Activated B cell treated with CpG ODN at 0.5 μM for 24 hours (primary cell): ENCODE results near the gene HSF2. TPM values are rescaled to one million over a fixed set of nuclear protein-coding genes. Genes with fewer than 3 reads are reported as not detected.

Experiments used
- ATAC-seq: fragments of 200-7000 bp; cut with Tn5 transposase; one replicate; pipeline ENCODE4 v1.10.0; 2021; ENCODE audit warnings: low read depth, mild to moderate bottlenecking, moderate library complexity
- CTCF ChIA-PET: fragments of 350-600 bp; sonication (Branson Sonifier 250); formaldehyde crosslinking; loops from one replicate; lab custom pipeline; 2021; ENCODE audit warnings: antibody characterized with exemption; lab: Charles Lee
- POLR2A ChIA-PET: fragments of 350-600 bp; sonication (Branson Sonifier 250); formaldehyde crosslinking; loops from one replicate; lab custom pipeline; 2021; ENCODE audit warnings: antibody characterized with exemption; lab: Charles Lee
- DNase-seq: peaks from one replicate; pipeline ENCODE4 v3.0.0; 2022
- H3K27ac Mint-ChIP-seq: one replicate; pipeline ENCODE4 v1.8.0; 2020; ENCODE audit warnings: mixed read lengths
- H3K27me3 Mint-ChIP-seq: one replicate; pipeline ENCODE4 v1.8.0; 2021; ENCODE audit warnings: mixed read lengths
- H3K36me3 Mint-ChIP-seq: one replicate; pipeline ENCODE4 v1.8.0; 2021; ENCODE audit warnings: low read depth, mixed read lengths
- H3K4me1 Mint-ChIP-seq: one replicate; pipeline ENCODE4 v1.8.0; 2021; ENCODE audit warnings: mixed read lengths
- H3K4me3 Mint-ChIP-seq: one replicate; pipeline ENCODE4 v1.8.0; 2020; ENCODE audit warnings: mild to moderate bottlenecking, mixed read lengths
- H3K9me3 Mint-ChIP-seq: one replicate; pipeline ENCODE4 v1.8.0; 2020; ENCODE audit warnings: mixed read lengths
- intact Hi-C: fragments of 100-400 bp; cut with micrococcal nuclease; formaldehyde crosslinking; loops from one replicate; pipeline ENCODE4 v1.15.1; 2024
- total RNA-seq: library from RNA; stranded (reverse); gene quantifications from 2 replicates; pipeline ENCODE4 v1.2.3, GENCODE V29; 2022
- TF ChIP-seq, protein P1 (sequence below): fragments of 200-600 bp; IDR thresholded peaks from one replicate; pipeline ENCODE4 v1.8.0; 2022; ENCODE audit warnings: antibody characterized with exemption, mild to moderate bottlenecking

Gene HSF2, protein sequence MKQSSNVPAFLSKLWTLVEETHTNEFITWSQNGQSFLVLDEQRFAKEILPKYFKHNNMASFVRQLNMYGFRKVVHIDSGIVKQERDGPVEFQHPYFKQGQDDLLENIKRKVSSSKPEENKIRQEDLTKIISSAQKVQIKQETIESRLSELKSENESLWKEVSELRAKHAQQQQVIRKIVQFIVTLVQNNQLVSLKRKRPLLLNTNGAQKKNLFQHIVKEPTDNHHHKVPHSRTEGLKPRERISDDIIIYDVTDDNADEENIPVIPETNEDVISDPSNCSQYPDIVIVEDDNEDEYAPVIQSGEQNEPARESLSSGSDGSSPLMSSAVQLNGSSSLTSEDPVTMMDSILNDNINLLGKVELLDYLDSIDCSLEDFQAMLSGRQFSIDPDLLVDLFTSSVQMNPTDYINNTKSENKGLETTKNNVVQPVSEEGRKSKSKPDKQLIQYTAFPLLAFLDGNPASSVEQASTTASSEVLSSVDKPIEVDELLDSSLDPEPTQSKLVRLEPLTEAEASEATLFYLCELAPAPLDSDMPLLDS
- total RNA-seq = 9.0 and 9.3 TPM in 2 replicates

DNA sequence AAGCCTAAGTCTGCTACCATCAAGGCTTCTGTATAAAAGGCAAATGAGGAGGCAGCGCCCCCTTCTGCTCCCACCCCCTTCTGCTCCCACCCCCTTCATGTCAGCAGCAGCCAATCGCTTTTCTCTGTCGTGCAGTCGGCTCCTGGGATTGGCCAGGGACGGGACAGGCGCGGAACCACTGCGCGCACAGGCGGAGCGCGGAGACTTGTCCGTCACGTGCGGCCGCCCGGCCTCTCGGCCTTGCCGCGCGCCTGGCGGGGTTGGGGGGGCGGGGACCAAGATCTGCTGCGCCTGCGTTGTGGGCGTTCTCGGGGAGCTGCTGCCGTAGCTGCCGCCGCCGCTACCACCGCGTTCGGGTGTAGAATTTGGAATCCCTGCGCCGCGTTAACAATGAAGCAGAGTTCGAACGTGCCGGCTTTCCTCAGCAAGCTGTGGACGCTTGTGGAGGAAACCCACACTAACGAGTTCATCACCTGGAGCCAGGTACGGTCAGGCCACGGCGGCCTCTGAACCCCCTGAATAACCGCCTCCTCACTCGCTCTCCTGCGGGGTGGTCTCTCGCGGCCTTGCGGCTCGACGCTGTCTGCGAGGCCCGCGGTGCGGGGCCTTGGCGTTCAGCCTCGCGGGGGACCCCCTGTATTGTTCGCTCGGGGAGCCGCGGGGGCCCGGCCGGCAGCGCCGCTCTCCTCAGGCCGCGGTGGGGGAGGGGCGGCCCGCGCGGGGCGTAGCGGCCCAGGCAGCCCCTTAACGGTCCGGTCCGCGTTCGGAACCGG is at the start of gene HSF2:
TSS of gene HSF2 (plus strand) at position 305 of the 773 bp plus-strand sequence. CDS start at position 391, 86 bp downstream.
- Mint-ChIP-seq H3K4me3 (peak within 1 kb of the TSS; percentile 95), H3K4me1 (peaks cover 22% of the 10 kb centered on the region), H3K27ac (peak within 1 kb of the TSS; percentile 88), H3K9me3 (no peaks in the 10 kb centered on the region), H3K27me3 (no peaks in the 10 kb centered on the region), H3K36me3 (peaks cover 2% of the 10 kb centered on the region)
- ATAC-seq (peak; percentile 98), DNase-seq (peak; percentile 80)
- TF ChIP-seq, protein P1, sequence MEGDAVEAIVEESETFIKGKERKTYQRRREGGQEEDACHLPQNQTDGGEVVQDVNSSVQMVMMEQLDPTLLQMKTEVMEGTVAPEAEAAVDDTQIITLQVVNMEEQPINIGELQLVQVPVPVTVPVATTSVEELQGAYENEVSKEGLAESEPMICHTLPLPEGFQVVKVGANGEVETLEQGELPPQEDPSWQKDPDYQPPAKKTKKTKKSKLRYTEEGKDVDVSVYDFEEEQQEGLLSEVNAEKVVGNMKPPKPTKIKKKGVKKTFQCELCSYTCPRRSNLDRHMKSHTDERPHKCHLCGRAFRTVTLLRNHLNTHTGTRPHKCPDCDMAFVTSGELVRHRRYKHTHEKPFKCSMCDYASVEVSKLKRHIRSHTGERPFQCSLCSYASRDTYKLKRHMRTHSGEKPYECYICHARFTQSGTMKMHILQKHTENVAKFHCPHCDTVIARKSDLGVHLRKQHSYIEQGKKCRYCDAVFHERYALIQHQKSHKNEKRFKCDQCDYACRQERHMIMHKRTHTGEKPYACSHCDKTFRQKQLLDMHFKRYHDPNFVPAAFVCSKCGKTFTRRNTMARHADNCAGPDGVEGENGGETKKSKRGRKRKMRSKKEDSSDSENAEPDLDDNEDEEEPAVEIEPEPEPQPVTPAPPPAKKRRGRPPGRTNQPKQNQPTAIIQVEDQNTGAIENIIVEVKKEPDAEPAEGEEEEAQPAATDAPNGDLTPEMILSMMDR = no peak
- ChIA-PET POLR2A (interaction anchor here (0.8 to 1.5 kb wide), 2 partner anchors 72 to 349 kb away, joined by 3 to 16 read pairs; partner anchors contain the start of gene SERINC1), CTCF (interaction anchor here (0.9 kb wide), 1 partner anchor 18 kb away, joined by 3 read pairs; no protein-coding TSS in a partner anchor)
- intact Hi-C loops = loop anchor here (1.0 to 2.0 kb wide), 3 partner anchors 19 to 1065 kb away; partner anchors contain the start of genes SERINC1 and TBC1D32

DNA sequence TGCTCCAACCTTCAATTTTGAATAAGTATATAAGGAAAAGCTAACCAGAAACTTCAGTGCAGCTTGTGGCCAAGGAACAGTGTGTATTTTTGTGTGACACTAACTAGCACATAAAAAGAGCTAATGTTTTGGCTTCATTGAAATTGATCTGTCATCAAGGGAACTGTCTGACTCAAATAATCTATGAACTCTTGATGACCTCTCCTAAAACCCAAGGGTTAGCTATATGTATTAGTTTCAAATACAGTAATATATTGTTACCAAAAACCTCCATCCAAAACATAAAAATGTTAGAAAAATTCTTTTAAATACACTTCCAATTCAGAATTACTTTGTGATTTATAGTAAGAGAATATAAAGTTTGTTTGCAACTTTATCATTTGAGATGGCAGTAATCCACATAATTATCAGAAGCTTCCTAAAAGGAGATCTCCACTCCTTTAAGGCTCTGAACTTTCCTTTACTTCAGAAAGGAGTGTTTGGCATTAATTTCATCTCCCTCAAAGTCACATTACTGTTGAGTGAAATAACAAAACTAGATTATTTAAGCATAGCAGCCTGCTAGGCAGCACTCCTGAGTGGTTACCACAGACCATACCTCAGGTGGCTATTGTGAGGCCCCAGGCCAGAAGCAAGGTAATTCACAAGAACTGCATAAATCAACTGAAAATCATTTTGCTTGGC is 46.3 kb upstream of the HSF2 start:
- no peak overlapping the region for H3K4me3 Mint-ChIP-seq
- TF ChIP-seq, protein P1 = no peak
- no peak for DNase-seq
- ChIA-PET CTCF (no interaction called here), POLR2A (no interaction called here)
- no peak for ATAC-seq
- H3K27ac Mint-ChIP-seq = no peak overlapping the region
- H3K27me3 Mint-ChIP-seq = peaks cover 8% of the 10 kb centered on the region
- H3K4me1 Mint-ChIP-seq = no peaks in the 10 kb centered on the region
- no peaks in the 10 kb centered on the region for H3K36me3 Mint-ChIP-seq
- intact Hi-C loops = no loop called here
- no peaks in the 10 kb centered on the region for H3K9me3 Mint-ChIP-seq

DNA sequence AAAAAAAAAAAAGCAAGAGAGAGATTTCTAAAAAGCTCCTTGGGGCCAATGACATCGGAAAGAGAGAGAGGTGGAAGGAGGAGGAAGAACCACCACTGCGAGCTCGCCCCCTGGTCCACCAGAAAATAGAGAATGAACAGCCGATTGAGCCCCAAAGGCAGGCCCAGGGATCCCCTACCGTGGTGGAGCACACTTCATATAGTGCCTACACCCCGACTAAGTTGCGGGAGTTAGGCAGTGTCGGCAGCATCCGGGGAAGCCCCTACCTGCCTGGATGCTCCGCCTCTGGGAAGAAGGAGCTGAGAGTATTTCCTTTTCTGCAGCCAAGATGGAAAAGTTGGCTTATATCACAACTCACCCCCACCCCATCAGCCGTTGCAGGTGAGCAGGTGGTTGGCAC is 38.6 kb upstream of the HSF2 start:
- TF ChIP-seq, protein P1 = no peak

DNA sequence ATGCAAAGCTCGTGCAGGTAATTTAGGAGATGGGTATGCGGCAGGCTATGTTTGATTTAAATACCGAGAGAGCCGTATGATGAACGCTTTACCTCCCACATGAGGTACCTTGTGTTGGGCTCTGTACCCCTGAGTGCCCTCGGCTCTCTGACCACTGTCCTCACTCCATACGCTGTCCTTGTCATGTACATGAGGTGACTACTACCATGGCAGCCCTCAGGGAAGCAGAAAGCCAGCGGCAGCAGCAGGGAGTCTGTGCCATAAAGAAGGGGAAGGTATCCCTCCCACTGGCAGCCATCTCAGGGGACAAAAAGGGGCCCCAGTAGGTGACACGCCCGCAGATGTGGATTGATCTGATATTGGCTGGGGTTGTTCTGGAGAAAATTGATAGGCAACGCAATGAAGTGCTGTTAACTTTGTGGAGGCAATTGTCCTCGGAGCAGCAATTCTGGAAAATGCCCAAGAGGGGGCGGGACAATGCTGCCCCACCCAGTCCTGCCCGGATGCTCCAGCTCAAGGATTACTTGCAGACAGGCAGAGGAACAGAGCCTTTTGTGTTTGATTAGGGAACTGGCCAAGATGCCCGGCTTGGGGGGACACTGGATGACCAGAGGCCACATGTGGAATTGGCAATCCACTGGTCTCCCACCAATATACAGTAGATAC is 38.0 kb upstream of the HSF2 start:
- Mint-ChIP-seq H3K4me1 (no peaks in the 10 kb centered on the region), H3K36me3 (no peaks in the 10 kb centered on the region), H3K4me3 (no peak overlapping the region), H3K27ac (no peak overlapping the region), H3K9me3 (no peaks in the 10 kb centered on the region), H3K27me3 (no peaks in the 10 kb centered on the region)
- CTCF ChIA-PET = no interaction called here
- ATAC-seq = no peak
- TF ChIP-seq, protein P1 = no peak
- intact Hi-C loops = no loop called here
- POLR2A ChIA-PET = no interaction called here
- no peak for DNase-seq

More for the DNA sequence above, 38.6 kb upstream of the HSF2 start:
- ATAC-seq (no peak), DNase-seq (no peak)
- H3K27ac Mint-ChIP-seq = no peak overlapping the region
- intact Hi-C loops = no loop called here
- ChIA-PET CTCF (no interaction called here), POLR2A (no interaction called here)
- no peak overlapping the region for H3K4me3 Mint-ChIP-seq
- no peaks in the 10 kb centered on the region for H3K9me3 Mint-ChIP-seq
- H3K36me3 Mint-ChIP-seq = no peaks in the 10 kb centered on the region
- no peaks in the 10 kb centered on the region for H3K27me3 Mint-ChIP-seq
- H3K4me1 Mint-ChIP-seq = no peaks in the 10 kb centered on the region
